ENCODE data around the gene SESTD1.

DNA sequence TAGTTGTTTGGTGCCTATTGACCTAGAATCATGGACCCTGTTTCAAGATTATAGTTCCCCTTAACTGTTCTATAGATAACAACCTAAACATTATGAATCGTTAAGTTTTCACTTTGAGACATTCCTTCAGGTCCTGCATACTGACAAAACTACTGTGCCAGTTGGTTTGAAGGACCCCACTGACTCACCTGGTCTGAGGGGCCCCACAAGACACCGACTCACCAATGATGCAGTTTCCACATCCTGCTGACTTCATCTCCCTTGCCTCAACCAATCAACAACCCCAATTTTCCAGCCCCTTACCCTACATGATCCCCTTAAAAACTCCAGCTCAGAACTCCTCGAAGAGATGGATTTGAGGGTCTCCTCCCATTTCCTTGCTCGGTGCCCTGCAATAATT is 125.1 kb downstream of the SESTD1 start:
- TF ChIP-seq RAD21 (conservative IDR thresholded peaks at IDR 0.05 in 1 of 2, IDR thresholded peaks at IDR 0.05 in 1 of 2) (no peak), RFX5 (IDR thresholded peaks at IDR 0.05) (no peak), CHD2 (IDR thresholded peaks at IDR 0.05; ENCODE audit: low read length, partially characterized antibody) (no peak)
- TF ChIP-seq, protein P1, sequence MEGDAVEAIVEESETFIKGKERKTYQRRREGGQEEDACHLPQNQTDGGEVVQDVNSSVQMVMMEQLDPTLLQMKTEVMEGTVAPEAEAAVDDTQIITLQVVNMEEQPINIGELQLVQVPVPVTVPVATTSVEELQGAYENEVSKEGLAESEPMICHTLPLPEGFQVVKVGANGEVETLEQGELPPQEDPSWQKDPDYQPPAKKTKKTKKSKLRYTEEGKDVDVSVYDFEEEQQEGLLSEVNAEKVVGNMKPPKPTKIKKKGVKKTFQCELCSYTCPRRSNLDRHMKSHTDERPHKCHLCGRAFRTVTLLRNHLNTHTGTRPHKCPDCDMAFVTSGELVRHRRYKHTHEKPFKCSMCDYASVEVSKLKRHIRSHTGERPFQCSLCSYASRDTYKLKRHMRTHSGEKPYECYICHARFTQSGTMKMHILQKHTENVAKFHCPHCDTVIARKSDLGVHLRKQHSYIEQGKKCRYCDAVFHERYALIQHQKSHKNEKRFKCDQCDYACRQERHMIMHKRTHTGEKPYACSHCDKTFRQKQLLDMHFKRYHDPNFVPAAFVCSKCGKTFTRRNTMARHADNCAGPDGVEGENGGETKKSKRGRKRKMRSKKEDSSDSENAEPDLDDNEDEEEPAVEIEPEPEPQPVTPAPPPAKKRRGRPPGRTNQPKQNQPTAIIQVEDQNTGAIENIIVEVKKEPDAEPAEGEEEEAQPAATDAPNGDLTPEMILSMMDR (IDR thresholded peaks at IDR 0.05): no peak
